CD4-positive, alpha-beta T cell treated with Interferon alpha-2 for 1 hour (primary cell): ENCODE results near the gene MNDA.

Experiments
- DNase-seq, 2 donors: peaks; one replicate each; pipeline ENCODE4 v3.0.0-alpha.2; 2020 to 2022

Gene MNDA

DNA sequence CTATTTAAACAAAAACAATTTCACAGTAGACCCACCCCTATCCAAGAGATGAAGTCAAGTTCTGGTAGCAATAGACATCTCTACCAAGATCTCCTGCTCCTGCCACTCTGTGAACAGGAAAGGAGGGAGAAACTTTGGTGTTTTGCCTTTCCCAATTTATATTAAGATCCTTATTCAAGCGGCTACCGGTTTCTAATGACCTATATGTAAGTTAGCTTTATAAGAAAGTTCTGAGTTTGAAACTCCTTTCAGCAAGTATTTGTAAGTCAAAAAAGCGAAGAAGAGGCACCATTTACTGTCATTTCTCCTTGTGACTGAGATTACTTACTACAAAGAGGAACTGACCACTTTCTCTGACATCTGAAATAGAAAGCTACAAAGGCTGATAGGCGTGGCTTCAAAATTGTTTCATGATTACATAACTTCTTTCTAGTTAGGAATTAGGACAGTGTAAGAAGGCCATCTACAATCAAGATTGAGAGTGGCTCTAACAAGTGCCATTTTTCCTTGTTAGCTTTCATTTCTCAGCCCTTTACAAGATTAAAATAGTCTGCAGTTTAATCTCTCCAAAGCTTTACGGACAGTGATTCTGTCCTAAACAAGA is at the start of gene MNDA:
Gene MNDA (plus strand): TSS at position 448 of the 604 bp plus-strand sequence. CDS start 10,803 bp downstream, outside the sequence.
- DNase-seq: peak; percentile 42

DNA sequence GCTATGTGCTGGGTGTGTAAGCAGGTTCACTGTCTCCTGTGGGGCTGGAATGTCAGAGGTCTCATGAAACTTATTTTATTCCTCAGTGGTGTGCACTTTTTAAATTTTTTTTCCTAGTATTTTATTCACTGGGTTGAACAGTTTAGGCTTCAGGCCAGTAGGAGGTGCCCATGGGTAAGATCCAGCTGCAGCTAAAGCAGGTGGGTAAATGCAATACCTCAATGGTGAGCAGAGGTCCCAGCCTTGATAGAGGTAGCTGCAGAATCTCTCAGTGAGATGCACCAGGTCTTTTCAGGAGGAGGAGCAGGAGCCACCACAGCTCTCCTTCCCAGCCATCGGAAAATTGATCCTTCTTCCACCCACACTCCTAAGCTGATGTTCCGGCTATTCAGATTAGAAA is 37.5 kb upstream of the MNDA start:
- DNase-seq: peak; percentile 21 to 59

DNA sequence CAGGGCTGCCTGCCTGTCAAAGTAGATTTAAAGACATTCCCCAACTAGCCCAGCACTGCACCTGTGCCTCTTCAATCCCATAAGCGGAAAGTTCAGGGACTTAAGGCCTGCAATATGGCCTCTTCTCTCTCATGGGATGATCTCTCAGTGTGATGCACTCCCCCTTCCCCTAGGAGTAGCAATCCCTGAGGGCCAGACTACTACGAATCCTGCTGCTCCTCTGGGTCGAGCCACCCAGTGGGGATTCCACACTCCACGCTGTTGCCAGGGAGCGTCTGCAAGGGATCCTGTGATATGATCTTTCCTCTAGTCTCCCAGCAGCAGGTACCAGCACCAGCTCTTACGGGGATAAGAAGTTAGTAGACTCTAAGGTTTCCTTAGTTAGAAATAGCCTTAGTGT is 36.9 kb upstream of the MNDA start:
- DNase-seq: no peak

DNA sequence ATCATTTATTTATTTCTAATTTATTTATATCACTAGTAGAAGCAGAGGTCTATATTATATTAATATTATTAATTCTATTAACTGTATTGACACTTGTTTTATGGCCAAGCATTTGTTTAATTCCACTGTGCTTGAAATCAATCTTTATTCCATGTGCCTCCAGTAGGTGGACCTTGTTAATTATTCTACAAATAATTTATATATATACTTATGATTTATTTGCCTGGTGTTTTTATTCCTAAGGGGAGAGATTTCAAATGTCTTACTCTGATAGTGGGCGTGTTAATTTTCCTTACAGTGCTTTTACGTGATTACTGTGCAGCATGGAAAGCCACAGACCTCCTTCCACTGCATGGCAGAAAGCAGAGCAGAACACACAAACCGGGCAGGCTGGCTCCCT is 32.6 kb upstream of the MNDA start:
- no peak for DNase-seq

DNA sequence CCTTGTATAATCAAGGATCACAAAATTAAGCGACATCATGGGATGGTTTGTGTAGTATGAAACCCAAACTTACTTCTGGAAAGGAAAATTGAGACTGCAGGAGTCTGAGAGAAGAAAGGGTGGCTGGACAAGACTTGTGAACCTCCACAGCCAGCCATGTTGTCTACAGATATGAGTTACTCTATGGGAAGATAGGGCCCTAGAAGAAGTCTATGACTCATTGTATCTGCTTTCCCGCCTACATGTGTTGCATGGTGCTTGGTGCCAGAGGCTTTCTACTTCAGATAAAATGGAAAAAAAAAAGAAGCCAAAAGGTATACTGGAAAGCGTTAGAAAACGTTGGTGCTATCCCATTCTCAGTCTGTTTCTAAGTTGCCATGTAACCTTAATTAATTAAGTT is 31.5 kb upstream of the MNDA start:
- DNase-seq: no peak

DNA sequence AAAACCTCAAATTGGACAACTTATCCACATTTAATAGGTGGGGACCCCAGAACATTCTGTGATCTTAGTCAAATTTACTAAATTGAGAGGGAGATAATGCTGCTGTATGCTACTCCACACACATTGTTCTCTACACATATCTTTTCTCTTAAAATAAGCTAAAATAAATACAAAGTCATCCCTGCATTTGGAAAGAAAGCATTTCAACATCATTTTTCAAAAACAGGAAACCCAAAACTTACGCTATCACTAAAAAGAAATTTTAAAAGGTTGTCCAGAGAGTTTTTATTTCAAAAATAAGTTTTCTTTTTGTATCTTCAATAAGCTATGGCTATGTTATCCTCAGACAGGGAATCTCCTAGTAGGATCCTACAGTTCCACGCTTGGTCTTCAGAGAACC is 30.6 kb upstream of the MNDA start:
- DNase-seq: no peak

DNA sequence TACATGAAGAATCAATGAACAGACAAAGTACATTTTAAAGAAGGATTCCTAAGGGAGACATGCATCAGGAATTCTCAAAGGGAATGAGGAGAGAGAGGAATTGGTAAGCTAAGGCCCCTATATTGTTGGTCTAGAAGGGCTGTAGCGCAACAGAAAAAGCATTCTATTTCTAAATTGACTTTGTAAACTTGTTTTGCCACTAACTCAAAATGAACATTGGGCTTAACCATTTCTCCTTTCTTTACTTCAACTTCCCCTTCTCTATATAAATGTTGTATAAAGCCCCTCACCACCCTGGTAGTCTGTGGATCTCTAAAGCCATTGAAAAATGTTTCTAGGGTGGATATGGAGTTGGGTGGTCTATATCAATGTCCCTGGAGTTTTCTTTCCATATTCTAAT is 29.8 kb upstream of the MNDA start:
- DNase-seq: no peak

DNA sequence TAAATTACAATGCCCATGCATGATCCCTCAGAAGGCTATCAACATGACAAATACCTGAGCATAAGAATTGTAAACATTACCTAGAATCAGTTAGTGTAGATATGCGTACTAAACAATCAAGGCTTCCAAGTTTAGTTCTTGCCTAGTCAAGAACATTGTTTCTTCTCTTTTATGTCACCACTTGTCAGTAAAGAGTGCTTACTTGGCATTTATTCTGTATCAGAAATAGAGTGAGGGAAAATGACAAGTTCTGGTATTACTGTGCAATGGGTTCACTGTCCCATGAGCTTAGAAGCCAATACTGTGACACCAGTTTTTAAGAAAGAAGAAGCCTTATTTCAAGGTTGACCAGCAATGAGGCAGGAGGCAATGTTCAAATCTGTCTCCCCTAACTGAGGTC is 27.5 kb upstream of the MNDA start:
- DNase-seq: no peak

DNA sequence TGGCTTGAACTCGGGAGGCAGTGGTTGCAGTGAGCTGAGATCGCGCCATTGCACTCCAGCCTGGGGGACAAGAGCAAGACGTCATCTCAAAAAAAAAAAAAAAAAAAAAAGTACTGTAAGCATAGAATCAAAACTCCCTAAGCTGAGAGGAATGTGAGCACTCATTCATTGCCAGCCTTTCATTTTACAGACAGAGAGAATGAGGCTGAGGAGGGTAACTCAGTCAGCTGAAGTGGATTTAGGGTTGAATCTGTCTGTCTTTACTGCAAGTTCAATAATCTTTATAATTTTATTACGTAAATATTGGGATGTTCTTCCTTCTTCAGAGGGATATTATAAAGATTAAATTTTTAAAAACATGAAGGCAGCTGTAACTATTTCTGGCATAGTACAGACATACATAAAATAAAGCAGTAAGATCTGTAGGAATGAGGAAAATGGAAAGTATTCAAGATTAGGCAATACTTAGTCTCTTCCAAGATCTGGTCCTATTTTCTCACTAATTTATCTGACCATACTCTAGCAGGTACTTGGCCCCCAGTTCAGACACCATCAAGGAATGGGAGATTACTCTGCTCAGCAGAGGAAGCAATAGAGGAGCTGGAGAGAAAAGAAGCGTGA is 24.1 kb upstream of the MNDA start:
- no peak for DNase-seq

DNA sequence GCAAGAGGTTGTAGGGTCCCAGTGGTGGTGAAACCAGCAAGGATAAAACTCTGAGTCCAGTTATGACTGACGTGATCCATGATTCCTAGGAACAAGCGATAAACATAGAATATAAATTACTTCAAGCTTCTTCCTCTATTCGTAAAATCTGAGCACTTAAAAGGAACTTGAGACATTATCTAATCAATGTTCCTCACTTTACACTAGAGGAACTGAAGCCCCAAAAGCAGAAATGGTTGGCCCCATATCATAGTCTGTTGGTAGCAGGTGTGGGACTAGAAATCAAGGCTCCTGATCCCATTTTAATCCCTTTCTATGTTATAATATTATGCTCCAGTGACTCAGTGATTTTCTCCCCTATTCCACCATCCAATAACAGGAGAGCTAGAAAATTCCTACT is 21.9 kb upstream of the MNDA start:
- no peak for DNase-seq

DNA sequence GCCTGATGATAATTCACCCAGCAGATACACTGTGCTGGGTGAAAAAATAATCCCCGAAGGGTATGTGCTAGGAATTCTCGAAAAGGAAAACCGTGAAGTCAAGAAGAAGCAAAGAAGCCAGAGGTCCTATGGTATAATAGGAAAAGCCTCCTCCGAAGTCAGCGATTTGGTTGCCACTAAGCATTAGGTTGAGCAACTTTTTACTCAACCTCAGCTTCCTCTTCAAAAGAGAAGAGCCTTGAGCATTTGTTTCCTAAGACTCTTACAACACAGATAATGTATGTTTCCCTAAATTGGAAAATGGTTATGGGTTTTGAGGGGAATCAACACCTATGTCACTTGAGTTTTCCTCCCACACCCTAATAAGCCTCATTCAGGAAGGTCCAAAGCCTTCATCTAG is 21.3 kb upstream of the MNDA start:
- DNase-seq: no peak

DNA sequence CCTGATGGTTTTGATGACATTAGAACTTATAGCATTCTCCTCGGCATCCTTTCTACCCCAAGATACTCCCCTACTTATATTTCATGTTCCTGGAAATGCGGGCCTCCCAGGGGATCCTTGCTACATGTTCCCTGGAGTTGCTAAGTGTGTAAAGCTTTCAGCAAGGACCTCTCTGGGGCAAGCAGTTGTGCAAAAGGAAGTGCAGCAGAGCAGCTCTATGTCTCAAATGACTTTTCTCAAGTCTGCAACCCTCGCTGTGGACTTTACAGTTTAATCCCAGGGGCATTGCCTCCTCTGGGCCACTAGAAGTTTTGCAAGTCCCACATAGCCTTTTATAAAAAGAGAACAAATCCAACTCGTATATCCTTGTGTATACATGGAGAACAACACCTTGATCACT is 20.8 kb upstream of the MNDA start:
- DNase-seq: no peak

DNA sequence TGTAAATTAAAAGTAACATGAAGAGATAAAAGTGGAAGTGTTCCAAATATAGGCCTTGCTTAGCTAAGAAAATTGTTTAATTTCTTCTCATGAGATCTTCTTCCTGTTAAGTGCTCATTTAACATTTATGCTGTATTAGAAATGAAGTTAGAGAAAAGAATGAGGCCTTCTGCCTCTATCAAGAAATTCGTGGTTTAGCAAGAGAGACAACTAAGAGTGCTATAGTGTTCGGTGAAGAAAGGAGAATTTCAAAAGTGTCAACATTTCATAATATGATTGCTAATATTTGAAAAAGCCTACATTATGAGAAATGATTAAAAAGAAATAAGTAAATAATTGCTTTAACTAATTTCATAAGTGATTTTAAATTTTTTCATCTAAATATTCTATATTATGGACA is 18.8 kb upstream of the MNDA start:
- DNase-seq: no peak

DNA sequence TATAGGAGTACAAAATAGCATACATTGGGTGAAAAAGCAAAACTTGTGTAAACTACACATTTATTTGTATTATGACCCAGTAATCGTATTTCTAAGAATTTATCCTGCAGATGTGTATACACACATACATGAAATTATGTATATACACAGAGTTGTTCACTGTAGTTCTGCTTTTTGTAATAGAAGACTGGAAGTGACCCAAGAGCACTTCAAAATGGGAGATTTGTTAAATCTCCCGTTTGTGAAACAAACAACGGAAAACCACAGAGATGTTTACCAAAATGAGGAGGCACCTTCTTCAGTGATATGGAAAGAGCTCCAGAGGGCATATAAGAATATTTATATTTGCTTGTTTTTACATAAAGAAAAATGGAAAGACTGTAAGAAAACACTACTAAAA is 18.0 kb upstream of the MNDA start:
- no peak for DNase-seq

DNA sequence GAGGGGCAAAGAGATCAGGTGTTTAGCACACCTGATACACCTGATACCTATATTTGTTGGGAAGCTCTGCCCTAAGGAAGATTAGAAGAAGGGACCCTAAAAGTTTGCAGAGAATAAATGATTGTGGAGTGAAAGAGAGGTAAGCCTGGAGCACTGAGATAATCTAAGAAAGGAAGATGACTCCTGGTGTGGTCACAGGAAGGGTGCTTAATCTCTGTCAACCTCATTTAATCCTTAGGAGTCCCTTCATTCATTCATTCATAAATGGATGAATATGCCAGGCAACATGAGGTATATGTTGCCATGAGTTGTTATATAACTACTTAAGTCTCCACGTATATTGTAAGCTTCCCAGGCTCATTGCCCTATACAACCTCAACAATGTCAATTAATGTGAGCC is 16.2 kb upstream of the MNDA start:
- DNase-seq: no peak

DNA sequence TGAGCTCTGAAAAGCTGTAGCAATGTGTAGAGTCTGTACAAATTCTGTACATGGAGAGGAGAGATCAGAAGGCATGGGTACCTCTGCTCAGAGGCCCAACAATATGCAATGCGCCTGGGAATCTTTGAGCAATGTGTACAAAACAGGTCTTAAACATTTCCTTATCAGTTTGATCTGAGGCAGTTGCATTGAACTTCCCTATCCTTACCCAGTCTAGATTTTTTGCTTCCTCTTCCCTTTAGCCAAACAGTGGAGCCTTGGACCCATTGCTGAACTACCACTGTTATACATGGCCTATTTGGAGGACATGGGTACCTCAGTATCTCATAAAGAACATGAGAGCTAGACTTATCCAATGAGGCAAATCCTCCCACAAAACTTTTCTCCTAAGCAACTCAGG is 12.6 kb upstream of the MNDA start:
- no peak for DNase-seq

DNA sequence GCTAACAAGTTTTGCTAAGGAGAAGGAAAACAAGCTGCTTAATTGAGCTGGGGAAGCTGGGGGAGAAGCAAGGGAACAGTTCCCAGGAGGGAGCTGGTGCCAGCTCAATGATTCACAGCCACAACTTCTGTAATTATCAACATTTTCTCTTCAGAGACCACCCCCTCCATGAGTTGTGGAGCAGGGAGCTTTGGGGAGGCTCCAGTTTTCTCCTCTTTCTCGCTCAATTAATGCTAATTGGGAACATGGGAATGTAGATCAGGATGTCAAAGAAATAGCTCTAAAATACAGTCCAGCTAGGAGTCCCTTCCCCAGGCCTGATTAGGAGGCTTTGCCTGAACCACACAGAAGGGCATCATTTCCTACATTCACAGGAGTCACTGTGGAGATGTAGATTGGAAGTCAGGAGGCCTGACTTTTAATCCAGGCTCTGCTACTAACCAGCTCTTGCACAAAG is 12.1 kb upstream of the MNDA start:
- DNase-seq: no peak

DNA sequence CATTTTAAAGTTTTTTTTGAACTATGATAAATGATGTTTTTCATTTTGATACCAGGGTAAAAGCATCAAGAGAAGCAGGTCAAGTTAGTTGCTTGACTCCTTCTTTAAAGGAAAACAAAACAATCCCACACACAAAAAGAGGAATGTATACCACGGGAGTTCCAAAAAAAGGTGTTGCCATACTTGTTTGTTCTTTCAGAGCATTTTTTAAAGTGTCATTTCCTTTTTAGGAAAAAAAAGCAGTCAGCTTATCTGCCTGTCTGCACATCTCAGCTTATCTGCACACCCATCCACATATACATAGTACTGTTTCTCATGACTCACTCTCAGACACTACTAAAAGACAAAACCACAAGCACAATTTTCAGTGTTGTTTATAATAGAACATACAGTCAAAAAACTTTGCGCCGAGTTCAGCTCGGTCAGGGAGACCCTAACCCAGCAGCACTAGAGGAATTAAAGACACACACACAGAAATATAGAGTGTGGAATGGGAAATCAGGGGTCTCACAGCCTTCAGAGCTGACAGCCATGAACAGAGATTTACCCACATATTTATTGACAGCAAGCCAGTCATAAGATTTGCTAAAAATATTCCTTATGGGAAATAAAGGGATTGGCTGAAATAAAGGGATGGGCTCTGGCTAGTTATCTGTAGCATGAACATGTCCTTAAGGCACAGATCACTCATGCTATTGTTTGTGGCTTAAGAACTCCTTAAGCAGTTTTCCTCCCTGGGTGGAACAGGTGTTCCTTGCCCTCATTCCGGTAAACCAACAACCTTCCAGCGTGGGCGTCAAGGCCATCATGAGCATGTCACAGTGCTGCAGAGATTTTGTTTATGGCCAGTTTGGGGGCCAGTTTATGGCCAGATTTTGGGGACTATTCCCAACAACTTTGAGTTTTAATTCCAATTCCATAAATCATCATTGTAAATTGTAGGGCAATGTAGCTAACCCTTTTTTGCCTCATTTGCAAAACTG is 11.4 kb upstream of the MNDA start:
- DNase-seq: peak in 1 of 2 donors; percentile 36

DNA sequence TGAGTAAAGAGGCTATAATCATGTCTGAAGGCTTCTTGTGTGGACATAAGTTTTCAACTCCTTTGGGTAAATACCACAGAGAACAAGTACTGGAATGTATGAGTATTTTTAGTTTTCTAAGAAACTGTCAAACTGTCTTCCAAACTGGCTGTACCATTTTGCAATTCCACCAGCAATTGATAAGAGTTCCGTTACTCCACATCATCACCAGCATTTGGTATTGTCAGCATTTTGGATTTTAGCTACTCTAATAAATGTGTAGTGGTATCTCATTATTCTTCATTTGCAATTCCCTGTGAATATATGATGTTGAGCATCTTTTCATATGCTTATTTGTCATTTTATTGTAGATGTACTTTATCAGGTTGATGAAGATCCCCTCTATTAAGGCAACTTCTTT is 9.4 kb upstream of the MNDA start:
- no peak for DNase-seq

DNA sequence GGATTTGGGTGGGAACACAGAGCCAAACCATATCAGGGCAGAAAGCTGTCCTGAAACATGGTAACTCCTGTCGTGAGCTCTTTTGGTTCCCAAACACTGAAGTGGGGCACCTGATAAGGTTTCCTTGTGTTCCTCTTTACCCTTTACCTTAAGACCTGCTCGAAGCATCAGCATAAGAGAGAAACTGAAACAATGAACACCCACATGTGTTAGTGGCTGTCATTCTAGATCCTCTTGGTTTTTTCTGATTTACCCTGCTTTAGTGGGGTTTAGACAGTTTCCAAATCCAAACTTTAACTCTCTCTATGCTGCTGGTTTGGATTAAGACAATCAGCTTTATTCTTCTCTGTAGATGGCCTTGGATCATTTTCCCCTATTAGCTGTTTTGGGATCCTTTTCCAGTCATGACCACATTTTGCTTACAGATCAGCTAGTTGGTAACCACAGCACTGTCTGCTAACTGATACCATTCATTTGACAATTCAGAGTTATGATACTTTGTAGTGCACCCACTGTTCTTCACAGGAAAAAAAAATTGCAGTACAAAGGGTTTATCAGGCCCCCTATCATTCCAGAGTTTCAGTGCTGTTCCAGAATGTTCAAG is 975 bp upstream of the MNDA start:
- no peak for DNase-seq

DNA sequence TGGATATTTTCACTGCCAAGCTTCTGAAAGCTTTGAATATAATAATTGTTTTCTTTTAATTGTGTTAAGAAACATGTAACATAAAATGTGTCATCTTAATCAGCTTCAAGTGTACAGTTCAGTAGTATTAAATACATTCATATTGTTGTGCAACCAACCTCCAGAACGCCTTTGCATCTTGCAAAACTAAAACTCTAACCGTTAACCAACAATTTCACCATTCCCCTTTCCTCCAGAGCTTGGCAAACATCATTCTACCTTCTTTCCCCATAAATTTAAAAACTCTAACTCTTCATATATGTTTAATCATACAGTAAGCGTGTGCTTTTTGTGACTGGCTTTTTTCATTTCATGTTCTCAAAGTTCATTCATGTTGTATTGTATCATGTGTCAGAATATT is 2.1 kb downstream of the MNDA start:
- DNase-seq: no peak

DNA sequence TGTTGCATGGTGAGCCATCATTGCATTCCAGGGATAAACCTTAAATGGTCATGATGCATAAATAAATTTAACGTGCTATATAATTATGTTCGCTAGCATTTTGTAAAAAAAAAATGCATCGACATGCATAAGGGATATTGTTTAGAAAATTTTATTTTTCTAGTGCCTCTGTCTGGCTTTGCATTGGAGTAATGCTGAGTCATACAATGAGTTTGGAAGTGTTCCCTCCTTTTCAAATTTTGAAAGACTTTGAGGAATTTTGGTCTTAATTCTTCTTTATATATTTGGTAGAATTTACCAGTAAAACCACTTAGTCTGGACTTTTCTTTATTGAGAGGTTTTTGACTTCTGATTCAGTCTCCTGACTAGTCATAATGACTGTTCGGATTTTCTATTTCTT is 4.9 kb downstream of the MNDA start:
- no peak for DNase-seq

DNA sequence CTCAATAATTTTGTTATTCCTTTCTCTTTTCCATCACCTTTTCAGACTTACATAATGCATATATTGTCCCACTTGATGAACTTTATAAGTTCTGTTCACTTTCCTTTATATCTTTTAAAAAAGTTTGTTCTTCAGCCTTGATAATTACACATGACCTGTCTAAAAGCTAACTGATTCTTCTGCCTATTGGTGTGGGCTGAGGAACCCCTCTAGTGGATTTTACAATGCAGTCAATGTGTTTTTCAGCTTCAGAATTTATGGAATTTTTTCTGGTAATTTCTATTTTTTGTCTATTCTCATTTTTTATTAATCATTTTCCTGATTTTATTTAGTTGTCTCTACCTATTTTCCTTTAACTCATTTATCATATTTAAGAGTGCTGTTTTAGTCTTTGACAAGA is 7.5 kb downstream of the MNDA start:
- DNase-seq: no peak

DNA sequence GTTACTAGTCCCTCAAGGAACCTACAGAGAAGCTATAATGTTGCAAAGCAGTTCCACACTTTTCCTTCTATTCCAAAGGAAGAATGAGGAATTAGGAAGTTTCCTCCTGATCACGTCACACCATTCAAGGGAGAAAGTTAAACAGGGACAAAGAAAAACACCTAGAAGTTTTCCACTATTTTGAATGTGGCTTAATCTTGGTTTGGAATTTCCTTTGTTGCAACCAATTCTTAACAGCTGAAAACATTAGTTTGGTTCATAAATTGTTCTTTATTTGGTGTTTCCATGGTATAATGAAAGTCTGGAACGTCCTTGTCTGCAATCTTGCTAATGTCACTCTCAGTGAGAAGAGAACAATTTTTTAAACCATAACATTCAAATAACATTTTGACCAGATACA is 8.4 kb downstream of the MNDA start:
- no peak for DNase-seq
